ENCODE measurements around the gene ZFP90. TPM values are rescaled to one million over a fixed set of nuclear protein-coding genes. Genes with fewer than 3 reads are reported as not detected.

Gene ZFP90
- total and polyA plus RNA-seq, 4 donors: 2.1 to 18.9 (median 5.6) TPM

DNA sequence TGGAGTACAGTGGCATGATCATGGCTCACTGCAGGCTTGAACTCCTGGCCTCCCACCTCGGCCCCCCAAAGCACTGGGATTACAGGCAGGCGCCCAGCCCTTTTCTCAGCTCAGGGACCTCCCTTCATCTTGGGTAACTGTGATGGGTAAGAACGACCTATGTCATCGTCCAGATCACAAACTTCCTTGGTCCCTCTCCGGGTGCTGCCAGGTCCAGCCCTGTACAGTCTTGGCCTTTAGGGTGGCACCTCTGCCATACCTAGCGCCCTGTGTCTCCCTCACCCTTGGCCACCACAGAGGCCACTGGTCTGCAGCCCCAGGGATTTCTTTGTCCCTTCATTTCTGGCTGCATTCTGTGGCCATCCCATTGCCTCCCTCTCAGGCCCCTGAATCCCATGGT lies 29.7 kb upstream of the ZFP90 start:
- H3K4me3 ChIP-seq (ENCODE audit: low read depth in 1 of 3, low read length in 3 of 3): no peak overlapping the region
- no peak overlapping the region for H3K27ac ChIP-seq (ENCODE audit: low read depth in 1 of 2, low read length in 2 of 2)
- no peaks in the 10 kb centered on the region for H3K9me3 ChIP-seq (ENCODE audit: control insufficient read depth in 4 of 4, low read length in 3 of 4)
- H3K9ac ChIP-seq (ENCODE audit: low read depth in 1 of 2, low read length in 2 of 2): no peak overlapping the region
- TF ChIP-seq YY1 (IDR thresholded peaks at IDR 0.05) (no peak), FOXA1 (IDR thresholded peaks at IDR 0.05) (no peak), RXRA (IDR thresholded peaks at IDR 0.05) (no peak), HNF4A (conservative IDR thresholded peaks at IDR 0.05) (no peak), MAX (IDR thresholded peaks at IDR 0.05) (no peak), EGR1 (IDR thresholded peaks at IDR 0.05; ENCODE audit: low read depth in 2 of 2) (no peak), HNF4G (IDR thresholded peaks at IDR 0.05) (no peak), CTCF (IDR thresholded peaks at IDR 0.05; ENCODE audit: low read depth, low read length, missing input control) (no peak), NR2F2 (IDR thresholded peaks at IDR 0.05) (no peak), JUND (IDR thresholded peaks at IDR 0.05) (no peak), FOXA2 (IDR thresholded peaks at IDR 0.05) (no peak), SP1 (IDR thresholded peaks at IDR 0.05) (no peak), RAD21 (IDR thresholded peaks at IDR 0.05) (no peak)
- TF ChIP-seq, protein P1, sequence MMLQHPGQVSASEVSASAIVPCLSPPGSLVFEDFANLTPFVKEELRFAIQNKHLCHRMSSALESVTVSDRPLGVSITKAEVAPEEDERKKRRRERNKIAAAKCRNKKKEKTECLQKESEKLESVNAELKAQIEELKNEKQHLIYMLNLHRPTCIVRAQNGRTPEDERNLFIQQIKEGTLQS (IDR thresholded peaks at IDR 0.05): no peak
- TF ChIP-seq, protein P2, sequence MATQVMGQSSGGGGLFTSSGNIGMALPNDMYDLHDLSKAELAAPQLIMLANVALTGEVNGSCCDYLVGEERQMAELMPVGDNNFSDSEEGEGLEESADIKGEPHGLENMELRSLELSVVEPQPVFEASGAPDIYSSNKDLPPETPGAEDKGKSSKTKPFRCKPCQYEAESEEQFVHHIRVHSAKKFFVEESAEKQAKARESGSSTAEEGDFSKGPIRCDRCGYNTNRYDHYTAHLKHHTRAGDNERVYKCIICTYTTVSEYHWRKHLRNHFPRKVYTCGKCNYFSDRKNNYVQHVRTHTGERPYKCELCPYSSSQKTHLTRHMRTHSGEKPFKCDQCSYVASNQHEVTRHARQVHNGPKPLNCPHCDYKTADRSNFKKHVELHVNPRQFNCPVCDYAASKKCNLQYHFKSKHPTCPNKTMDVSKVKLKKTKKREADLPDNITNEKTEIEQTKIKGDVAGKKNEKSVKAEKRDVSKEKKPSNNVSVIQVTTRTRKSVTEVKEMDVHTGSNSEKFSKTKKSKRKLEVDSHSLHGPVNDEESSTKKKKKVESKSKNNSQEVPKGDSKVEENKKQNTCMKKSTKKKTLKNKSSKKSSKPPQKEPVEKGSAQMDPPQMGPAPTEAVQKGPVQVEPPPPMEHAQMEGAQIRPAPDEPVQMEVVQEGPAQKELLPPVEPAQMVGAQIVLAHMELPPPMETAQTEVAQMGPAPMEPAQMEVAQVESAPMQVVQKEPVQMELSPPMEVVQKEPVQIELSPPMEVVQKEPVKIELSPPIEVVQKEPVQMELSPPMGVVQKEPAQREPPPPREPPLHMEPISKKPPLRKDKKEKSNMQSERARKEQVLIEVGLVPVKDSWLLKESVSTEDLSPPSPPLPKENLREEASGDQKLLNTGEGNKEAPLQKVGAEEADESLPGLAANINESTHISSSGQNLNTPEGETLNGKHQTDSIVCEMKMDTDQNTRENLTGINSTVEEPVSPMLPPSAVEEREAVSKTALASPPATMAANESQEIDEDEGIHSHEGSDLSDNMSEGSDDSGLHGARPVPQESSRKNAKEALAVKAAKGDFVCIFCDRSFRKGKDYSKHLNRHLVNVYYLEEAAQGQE (IDR thresholded peaks at IDR 0.05): no peak
- TF ChIP-seq, protein P3, sequence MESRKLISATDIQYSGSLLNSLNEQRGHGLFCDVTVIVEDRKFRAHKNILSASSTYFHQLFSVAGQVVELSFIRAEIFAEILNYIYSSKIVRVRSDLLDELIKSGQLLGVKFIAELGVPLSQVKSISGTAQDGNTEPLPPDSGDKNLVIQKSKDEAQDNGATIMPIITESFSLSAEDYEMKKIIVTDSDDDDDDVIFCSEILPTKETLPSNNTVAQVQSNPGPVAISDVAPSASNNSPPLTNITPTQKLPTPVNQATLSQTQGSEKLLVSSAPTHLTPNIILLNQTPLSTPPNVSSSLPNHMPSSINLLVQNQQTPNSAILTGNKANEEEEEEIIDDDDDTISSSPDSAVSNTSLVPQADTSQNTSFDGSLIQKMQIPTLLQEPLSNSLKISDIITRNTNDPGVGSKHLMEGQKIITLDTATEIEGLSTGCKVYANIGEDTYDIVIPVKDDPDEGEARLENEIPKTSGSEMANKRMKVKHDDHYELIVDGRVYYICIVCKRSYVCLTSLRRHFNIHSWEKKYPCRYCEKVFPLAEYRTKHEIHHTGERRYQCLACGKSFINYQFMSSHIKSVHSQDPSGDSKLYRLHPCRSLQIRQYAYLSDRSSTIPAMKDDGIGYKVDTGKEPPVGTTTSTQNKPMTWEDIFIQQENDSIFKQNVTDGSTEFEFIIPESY (IDR thresholded peaks at IDR 0.05): no peak
- DNase-seq (ENCODE audit: low spot score): no peak
- no peaks in the 10 kb centered on the region for H3K27me3 ChIP-seq (ENCODE audit: control insufficient read depth in 4 of 4, insufficient read depth in 4 of 4, low read length in 3 of 4)
- H3K36me3 ChIP-seq (ENCODE audit: control insufficient read depth in 4 of 4, insufficient read depth in 3 of 4, low read depth in 1 of 4, low read length in 3 of 4): no peaks in the 10 kb centered on the region
- 91% methylated on average over 6 of the region's 6 CpGs for WGBS
- H3K4me1 ChIP-seq (ENCODE audit: control insufficient read depth in 4 of 4, insufficient read depth in 4 of 4, low read length in 3 of 4): peaks cover 0 to 4% (median 1%) of the 10 kb centered on the region in 4 donors

GRCh38 chr16:68510775-68511174 lies 28.3 kb upstream of the ZFP90 start:
- 94% methylated on average over 3 of the region's 3 CpGs for WGBS
- Histone ChIP-seq H3K27ac (ENCODE audit: low read depth in 1 of 2, low read length in 2 of 2) (no peak overlapping the region), H3K4me3 (ENCODE audit: low read depth in 1 of 3, low read length in 3 of 3) (no peak overlapping the region), H3K36me3 (ENCODE audit: control insufficient read depth in 4 of 4, insufficient read depth in 3 of 4, low read depth in 1 of 4, low read length in 3 of 4) (no peaks in the 10 kb centered on the region), H3K27me3 (ENCODE audit: control insufficient read depth in 4 of 4, insufficient read depth in 4 of 4, low read length in 3 of 4) (no peaks in the 10 kb centered on the region), H3K9ac (ENCODE audit: low read depth in 1 of 2, low read length in 2 of 2) (no peak overlapping the region), H3K4me1 (ENCODE audit: control insufficient read depth in 4 of 4, insufficient read depth in 4 of 4, low read length in 3 of 4) (peaks cover 0 to 4% (median 1%) of the 10 kb centered on the region in 4 donors), H3K9me3 (ENCODE audit: control insufficient read depth in 4 of 4, low read length in 3 of 4) (no peaks in the 10 kb centered on the region)
- no peak for DNase-seq (ENCODE audit: low spot score)
- TF ChIP-seq YY1 (IDR thresholded peaks at IDR 0.05) (no peak), FOXA1 (IDR thresholded peaks at IDR 0.05) (no peak), RAD21 (IDR thresholded peaks at IDR 0.05) (no peak), GABPA (IDR thresholded peaks at IDR 0.05 in 1 of 2, conservative IDR thresholded peaks at IDR 0.05 in 1 of 2) (no peak), SP1 (IDR thresholded peaks at IDR 0.05) (no peak), TAF1 (conservative IDR thresholded peaks at IDR 0.05) (no peak), JUND (IDR thresholded peaks at IDR 0.05) (no peak), RXRA (IDR thresholded peaks at IDR 0.05) (no peak), HNF4A (conservative IDR thresholded peaks at IDR 0.05) (no peak)
- TF ChIP-seq, protein P2 (IDR thresholded peaks at IDR 0.05): no peak
- TF ChIP-seq, protein P3 (IDR thresholded peaks at IDR 0.05): no peak
- TF ChIP-seq, protein P1 (IDR thresholded peaks at IDR 0.05): no peak
